LNCaP clone FGC (cell line): ENCODE results near the gene MAPK1.

Experiments
- DNase-seq: peaks from one replicate; pipeline ENCODE4 v3.0.0-alpha.2; 2011; ENCODE audit warnings: low read depth
- H3K4me3 ChIP-seq: 2 replicates; pipeline ENCODE4 v1.5.1; 2011; ENCODE audit warnings: mild to moderate bottlenecking, low read depth, low read length, control low read depth
- TF ChIP-seq, protein P1 (sequence below): IDR thresholded peaks from 2 replicates; pipeline ENCODE4 v1.5.1; 2012; ENCODE audit warnings: mild to moderate bottlenecking; ENCODE audit not compliant: control insufficient read depth, insufficient read depth; ENCODE audit errors: extremely low read depth

Gene MAPK1

GRCh38 chr22:21711851-21712250, 155.6 kb downstream of the MAPK1 start:
- TF ChIP-seq, protein P1, sequence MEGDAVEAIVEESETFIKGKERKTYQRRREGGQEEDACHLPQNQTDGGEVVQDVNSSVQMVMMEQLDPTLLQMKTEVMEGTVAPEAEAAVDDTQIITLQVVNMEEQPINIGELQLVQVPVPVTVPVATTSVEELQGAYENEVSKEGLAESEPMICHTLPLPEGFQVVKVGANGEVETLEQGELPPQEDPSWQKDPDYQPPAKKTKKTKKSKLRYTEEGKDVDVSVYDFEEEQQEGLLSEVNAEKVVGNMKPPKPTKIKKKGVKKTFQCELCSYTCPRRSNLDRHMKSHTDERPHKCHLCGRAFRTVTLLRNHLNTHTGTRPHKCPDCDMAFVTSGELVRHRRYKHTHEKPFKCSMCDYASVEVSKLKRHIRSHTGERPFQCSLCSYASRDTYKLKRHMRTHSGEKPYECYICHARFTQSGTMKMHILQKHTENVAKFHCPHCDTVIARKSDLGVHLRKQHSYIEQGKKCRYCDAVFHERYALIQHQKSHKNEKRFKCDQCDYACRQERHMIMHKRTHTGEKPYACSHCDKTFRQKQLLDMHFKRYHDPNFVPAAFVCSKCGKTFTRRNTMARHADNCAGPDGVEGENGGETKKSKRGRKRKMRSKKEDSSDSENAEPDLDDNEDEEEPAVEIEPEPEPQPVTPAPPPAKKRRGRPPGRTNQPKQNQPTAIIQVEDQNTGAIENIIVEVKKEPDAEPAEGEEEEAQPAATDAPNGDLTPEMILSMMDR, result no peak
- DNase-seq, result no peak
- no peak overlapping the region for H3K4me3 ChIP-seq

DNA sequence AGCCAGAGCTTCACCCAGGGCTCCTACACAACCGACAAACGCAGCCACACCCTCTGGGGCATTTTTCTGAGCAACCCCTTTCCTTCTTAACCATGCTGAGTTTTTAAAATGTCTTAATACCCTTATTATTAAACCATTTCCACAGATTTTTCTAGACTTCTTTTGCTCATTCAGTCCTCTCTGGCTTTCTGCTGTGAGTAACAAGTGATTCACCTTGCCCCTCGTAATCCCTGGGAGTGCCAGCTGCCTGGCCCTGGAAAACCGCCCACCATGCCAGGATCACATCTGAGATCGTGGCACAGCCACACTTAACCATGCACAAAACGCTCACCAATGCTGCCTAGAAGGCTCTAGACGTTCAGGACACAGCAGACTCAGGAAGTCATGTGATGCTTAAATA, 157.3 kb downstream of the MAPK1 start:
- TF ChIP-seq, protein P1, result no peak
- DNase-seq, result no peak
- no peak overlapping the region for H3K4me3 ChIP-seq

DNA sequence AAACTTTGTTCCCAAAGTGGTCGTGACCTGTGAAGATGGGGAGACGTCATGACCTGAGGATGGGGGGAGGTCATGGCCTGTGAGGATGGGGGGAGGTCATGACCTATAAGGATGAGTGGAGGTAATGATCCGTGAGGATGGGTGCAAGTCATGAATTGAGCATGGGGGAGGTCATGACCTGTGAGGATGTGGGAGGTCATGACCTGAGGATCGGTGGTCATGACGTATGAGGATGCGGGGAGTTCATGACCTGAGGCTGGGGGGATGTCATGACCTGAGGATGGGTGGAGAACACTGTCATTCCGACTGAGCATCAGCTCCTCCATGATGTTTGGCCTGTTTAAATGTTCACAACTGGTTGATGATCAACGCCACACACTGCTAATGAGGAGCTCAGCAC, 157.8 kb downstream of the MAPK1 start:
- no peak overlapping the region for H3K4me3 ChIP-seq
- no peak for DNase-seq
- TF ChIP-seq, protein P1, result no peak

- no peak for DNase-seq
- TF ChIP-seq, protein P1, result no peak
- no peak overlapping the region for H3K4me3 ChIP-seq
Observed at GRCh38 chr22:21708960-21709359, 158.5 kb downstream of the MAPK1 start.

- TF ChIP-seq, protein P1, result no peak
- peak; percentile 92 for DNase-seq
- no peak overlapping the region for H3K4me3 ChIP-seq
Observed at GRCh38 chr22:21707677-21708076, 159.8 kb downstream of the MAPK1 start.
